B cell (primary cell): ENCODE results near the gene CCBE1. TPM values are rescaled to one million over a fixed set of nuclear protein-coding genes. Genes with fewer than 3 reads are reported as not detected.
"Not testable (repeated sequence)": the region's sequence is repeated elsewhere in the genome, so short reads cannot be mapped to it uniquely, and the experiment has no call there.

Experiments
- ATAC-seq: fragments of 200-7000 bp; cut with Tn5 transposase; one replicate; pipeline ENCODE4 v1.10.0; 2021; ENCODE audit warnings: low read depth, mild to moderate bottlenecking, moderate number of reproducible peaks, moderate library complexity
- CTCF ChIA-PET: fragments of 350-600 bp; sonication (Branson Sonifier 250); formaldehyde crosslinking; loops from one replicate; lab custom pipeline; 2021; ENCODE audit warnings: antibody characterized with exemption, inconsistent platforms; lab: Charles Lee
- POLR2A ChIA-PET: fragments of 350-600 bp; sonication (Branson Sonifier 250); formaldehyde crosslinking; loops from one replicate; lab custom pipeline; 2021; ENCODE audit warnings: antibody characterized with exemption; lab: Charles Lee
- DNase-seq: peaks from one replicate; pipeline ENCODE4 v3.0.0; 2013
- H2AFZ ChIP-seq: 2 replicates; pipeline ENCODE4 v1.6.1; 2012; ENCODE audit warnings: mild to moderate bottlenecking, low read depth, low read length; ENCODE audit not compliant: insufficient read depth, poor library complexity, severe bottlenecking
- H3K27ac ChIP-seq, 2 donors: 1 replicate in 1 of 2; 2 replicates in 1 of 2; pipeline ENCODE4 v1.5.1; 2012 to 2013; ENCODE audit warnings: low read length in 2 of 2, mild to moderate bottlenecking in 2 of 2, moderate library complexity in 1 of 2
- H3K27me3 ChIP-seq, 4 experiments: fragments of 200-600 bp in 1 of 4; sonication (generic) in 1 of 4; replicated peaks in 1 of 4; 1 replicate in 2 of 4; 2 replicates in 2 of 4; pipeline versions ENCODE4 v1.6.1 to v1.7.0; 2013 to 2016; ENCODE audit warnings: low read length in 3 of 4, mild to moderate bottlenecking in 2 of 4, mixed read lengths in 1 of 4, moderate library complexity in 1 of 4; ENCODE audit not compliant: insufficient read depth in 4 of 4, control insufficient read depth in 3 of 4; ENCODE audit errors: control extremely low read depth in 1 of 4
- H3K36me3 ChIP-seq, 2 experiments: replicated peaks in 1 of 2; 1 replicate in 1 of 2; 2 replicates in 1 of 2; pipeline versions ENCODE4 v1.6.1 to v1.7.1; 2013; ENCODE audit warnings: low read length in 1 of 2; ENCODE audit not compliant: insufficient read depth in 2 of 2, control insufficient read depth in 1 of 2; ENCODE audit errors: control extremely low read depth in 1 of 2, extremely low read depth in 1 of 2
- H3K4me1 ChIP-seq, 2 donors: fragments of 200-600 bp in 1 of 2; sonication (generic) in 1 of 2; 1 replicate in 1 of 2; 2 replicates in 1 of 2; pipeline versions ENCODE4 v1.5.1 to v1.6.1; 2013 to 2017; ENCODE audit warnings: low read length in 2 of 2; ENCODE audit not compliant: control insufficient read depth in 2 of 2, insufficient read depth in 2 of 2
- H3K4me2 ChIP-seq: replicated peaks from 2 replicates; pipeline ENCODE3; 2012; ENCODE audit warnings: mild to moderate bottlenecking, low read depth, low read length; ENCODE audit not compliant: poor library complexity, severe bottlenecking
- H3K4me3 ChIP-seq, 5 experiments: fragments of 200-600 bp in 1 of 5; sonication (generic) in 1 of 5; 1 replicate in 3 of 5; 2 replicates in 2 of 5; pipeline versions ENCODE4 v1.5.1 to v1.7.0; 2011 to 2016; ENCODE audit warnings: low read length in 4 of 5, mild to moderate bottlenecking in 4 of 5, low read depth in 2 of 5, control low read depth in 1 of 5, moderate library complexity in 1 of 5; ENCODE audit not compliant: insufficient read depth in 1 of 5; ENCODE audit errors: control extremely low read depth in 1 of 5, extremely low read depth in 1 of 5
- H3K79me2 ChIP-seq: fragments of 200-600 bp; sonication (generic); one replicate; pipeline ENCODE4 v1.6.0; 2016; ENCODE audit warnings: low read length; ENCODE audit not compliant: control insufficient read depth, insufficient read depth
- H3K9ac ChIP-seq: fragments of 200-600 bp; sonication (generic); 2 replicates; pipeline ENCODE4 v1.6.1; 2017; ENCODE audit warnings: mild to moderate bottlenecking, low read length, moderate library complexity
- H3K9me3 ChIP-seq, 3 donors: one replicate each; pipeline versions ENCODE4 v1.6.1 to v1.7.1; 2013; ENCODE audit warnings: low read length in 2 of 3; ENCODE audit not compliant: control insufficient read depth in 2 of 3, insufficient read depth in 1 of 3; ENCODE audit errors: control extremely low read depth in 1 of 3
- H4K20me1 ChIP-seq: 2 replicates; pipeline ENCODE4 v1.6.0; 2012; ENCODE audit warnings: mild to moderate bottlenecking, low read length; ENCODE audit not compliant: insufficient read depth, control insufficient read depth, poor library complexity, severe bottlenecking
- H3K27ac Mint-ChIP-seq: one replicate; pipeline ENCODE4 v1.8.0; 2021; ENCODE audit warnings: mixed read lengths
- H3K27me3 Mint-ChIP-seq: one replicate; pipeline ENCODE4 v1.8.0; 2021; ENCODE audit warnings: mixed read lengths
- H3K4me1 Mint-ChIP-seq: one replicate; pipeline ENCODE4 v1.8.0; 2021; ENCODE audit warnings: mixed read lengths
- H3K4me3 Mint-ChIP-seq: one replicate; pipeline ENCODE4 v1.8.0; 2021; ENCODE audit warnings: mixed read lengths
- H3K9me3 Mint-ChIP-seq: one replicate; pipeline ENCODE4 v1.8.0; 2022; ENCODE audit warnings: mixed read lengths; ENCODE audit not compliant: insufficient read depth
- EZH2 ChIP-seq: IDR thresholded peaks from 2 replicates; pipeline ENCODE4 v1.6.1; 2012; ENCODE audit warnings: borderline replicate concordance, low read depth, mild to moderate bottlenecking, moderate library complexity, low read length; ENCODE audit not compliant: insufficient read depth, poor library complexity, severe bottlenecking
- WGBS: methylation state at CpG from one replicate; pipeline ENCODE4 v1.1.5; 2013; ENCODE audit warnings: missing lambda C conversion rate; ENCODE audit not compliant: insufficient coverage; 5-methylcytosine and 5-hydroxymethylcytosine counted together
- intact Hi-C: fragments of 100-400 bp; cut with micrococcal nuclease; formaldehyde crosslinking; loops from one replicate; pipeline ENCODE4 v1.10.0; 2022
- polyA plus RNA-seq: library from polyadenylated mRNA; depleted of rRNA; stranded (reverse); fragments of >200 nt; gene quantifications from 2 replicates; pipeline ENCODE4 v1.2.3, GENCODE V29; 2012
- total RNA-seq, 2 donors: library from RNA; stranded (reverse); fragments of 120-200 nt in 1 of 2; gene quantifications; 1 replicate in 1 of 2; 2 replicates in 1 of 2; pipeline versions ENCODE4 v1.2.3 to v1.2.4, GENCODE V29; 2013 to 2022
- TF ChIP-seq, protein P1 (sequence below): fragments of 200-600 bp; IDR thresholded peaks from one replicate; pipeline ENCODE4 v1.8.0; 2022; ENCODE audit warnings: antibody characterized with exemption, mild to moderate bottlenecking

CCBE1 gene
- total and polyA plus RNA-seq, 2 donors (not counting 1 experiment from before 2014, with no cell fraction given), result not detected

DNA sequence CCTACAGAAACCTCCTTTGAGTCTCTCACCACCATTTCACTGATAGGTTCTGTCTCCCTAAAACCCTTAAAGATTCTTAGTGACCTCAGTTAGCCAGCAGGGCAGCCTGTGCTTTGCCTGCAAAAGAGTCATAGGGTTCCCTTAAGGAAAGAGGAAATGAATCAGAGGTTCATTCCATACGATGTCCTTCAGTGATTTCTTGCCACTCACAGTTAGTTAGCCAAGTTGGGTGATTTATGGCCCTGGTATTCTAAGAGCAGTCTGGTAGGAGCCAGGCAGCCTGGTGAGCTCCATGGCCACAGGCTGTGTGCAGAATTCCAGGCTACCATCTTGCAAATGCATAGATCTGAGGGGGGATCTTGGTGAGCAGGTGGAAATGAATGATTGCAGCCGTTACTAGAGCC is 18.7 kb upstream of the CCBE1 start:
- Histone ChIP-seq H3K36me3 (no peaks in the 10 kb centered on the region), H3K27me3 (peaks cover 0 to 3% (median 0%) of the 10 kb centered on the region in 4 experiments), H3K9ac (no peak overlapping the region), H3K4me2 (no peak overlapping the region), H3K4me1 (no peaks in the 10 kb centered on the region), H3K27ac (no peak overlapping the region), H3K9me3 (no peaks in the 10 kb centered on the region), H3K4me3 (no peak overlapping the region), H4K20me1 (no peaks in the 10 kb centered on the region), H2AFZ (no peak overlapping the region), H3K79me2 (no peaks in the 10 kb centered on the region)
- intact Hi-C loops, result no loop called here
- DNase-seq (no peak), ATAC-seq (no peak)
- Mint-ChIP-seq H3K4me1 (no peaks in the 10 kb centered on the region), H3K27me3 (peaks cover 10% of the 10 kb centered on the region), H3K4me3 (no peak overlapping the region), H3K27ac (no peak overlapping the region), H3K9me3 (peaks cover 3% of the 10 kb centered on the region)
- TF ChIP-seq, protein P1, sequence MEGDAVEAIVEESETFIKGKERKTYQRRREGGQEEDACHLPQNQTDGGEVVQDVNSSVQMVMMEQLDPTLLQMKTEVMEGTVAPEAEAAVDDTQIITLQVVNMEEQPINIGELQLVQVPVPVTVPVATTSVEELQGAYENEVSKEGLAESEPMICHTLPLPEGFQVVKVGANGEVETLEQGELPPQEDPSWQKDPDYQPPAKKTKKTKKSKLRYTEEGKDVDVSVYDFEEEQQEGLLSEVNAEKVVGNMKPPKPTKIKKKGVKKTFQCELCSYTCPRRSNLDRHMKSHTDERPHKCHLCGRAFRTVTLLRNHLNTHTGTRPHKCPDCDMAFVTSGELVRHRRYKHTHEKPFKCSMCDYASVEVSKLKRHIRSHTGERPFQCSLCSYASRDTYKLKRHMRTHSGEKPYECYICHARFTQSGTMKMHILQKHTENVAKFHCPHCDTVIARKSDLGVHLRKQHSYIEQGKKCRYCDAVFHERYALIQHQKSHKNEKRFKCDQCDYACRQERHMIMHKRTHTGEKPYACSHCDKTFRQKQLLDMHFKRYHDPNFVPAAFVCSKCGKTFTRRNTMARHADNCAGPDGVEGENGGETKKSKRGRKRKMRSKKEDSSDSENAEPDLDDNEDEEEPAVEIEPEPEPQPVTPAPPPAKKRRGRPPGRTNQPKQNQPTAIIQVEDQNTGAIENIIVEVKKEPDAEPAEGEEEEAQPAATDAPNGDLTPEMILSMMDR, result no peak
- no peak for TF ChIP-seq EZH2
- 49% methylated on average over 2 of the region's 2 CpGs for WGBS
- CTCF ChIA-PET, result no interaction called here
- POLR2A ChIA-PET, result no interaction called here

GRCh38 chr18:59715445-59715844 is 18.2 kb upstream of the CCBE1 start:
- DNase-seq, result no peak
- Mint-ChIP-seq H3K27ac (no peak overlapping the region), H3K27me3 (peaks cover 10% of the 10 kb centered on the region), H3K4me3 (no peak overlapping the region), H3K9me3 (peaks cover 3% of the 10 kb centered on the region), H3K4me1 (no peaks in the 10 kb centered on the region)
- CTCF ChIA-PET, result no interaction called here
- intact Hi-C loops, result no loop called here
- H3K4me2 ChIP-seq, result no peak overlapping the region
- no peaks in the 10 kb centered on the region for H3K36me3 ChIP-seq
- 86% methylated on average over 5 of the region's 7 CpGs for WGBS
- no peak for TF ChIP-seq EZH2
- TF ChIP-seq, protein P1, result no peak
- no peaks in the 10 kb centered on the region for H3K79me2 ChIP-seq
- H3K4me1 ChIP-seq, result no peaks in the 10 kb centered on the region
- no peaks in the 10 kb centered on the region for H3K9me3 ChIP-seq
- no peak overlapping the region for H2AFZ ChIP-seq
- ATAC-seq, result no peak
- H3K4me3 ChIP-seq, result no peak overlapping the region
- H3K27me3 ChIP-seq, result peaks cover 0 to 3% (median 0%) of the 10 kb centered on the region in 4 experiments
- no peak overlapping the region for H3K9ac ChIP-seq
- H3K27ac ChIP-seq, result no peak overlapping the region
- no peaks in the 10 kb centered on the region for H4K20me1 ChIP-seq
- POLR2A ChIA-PET, result no interaction called here

GRCh38 chr18:59714096-59714495 is 16.9 kb upstream of the CCBE1 start:
- intact Hi-C loops, H3K4me1 ChIP-seq, H3K4me1 Mint-ChIP-seq, H3K27ac Mint-ChIP-seq, H3K27me3 ChIP-seq, CTCF ChIA-PET, H3K9me3 Mint-ChIP-seq, H3K36me3 ChIP-seq, H4K20me1 ChIP-seq, ATAC-seq, H3K9me3 ChIP-seq, H3K27ac ChIP-seq, H3K79me2 ChIP-seq, H2AFZ ChIP-seq, DNase-seq, POLR2A ChIA-PET, H3K4me3 ChIP-seq, H3K4me2 ChIP-seq, H3K9ac ChIP-seq, H3K4me3 Mint-ChIP-seq: not testable (repeated sequence)
- peaks cover 11% of the 10 kb centered on the region for H3K27me3 Mint-ChIP-seq
- 97% methylated on average over 16 of the region's 28 CpGs for WGBS
